Stimulated activated CD4-positive, alpha-beta T cell treated with anti-CD3 and anti-CD28 coated beads, Interleukin-12 subunit alpha, Interleukin-12 subunit beta, amount 100 ng/mL, for 24 hours (primary cell): ENCODE measurements around the gene PRR22.

ENCODE experiments used
- DNase-seq, 2 experiments: peaks; one replicate each; pipeline ENCODE4 v3.0.0-alpha.2; 2020; ENCODE audit warnings: low read depth in 2 of 2

The PRR22 gene

DNA sequence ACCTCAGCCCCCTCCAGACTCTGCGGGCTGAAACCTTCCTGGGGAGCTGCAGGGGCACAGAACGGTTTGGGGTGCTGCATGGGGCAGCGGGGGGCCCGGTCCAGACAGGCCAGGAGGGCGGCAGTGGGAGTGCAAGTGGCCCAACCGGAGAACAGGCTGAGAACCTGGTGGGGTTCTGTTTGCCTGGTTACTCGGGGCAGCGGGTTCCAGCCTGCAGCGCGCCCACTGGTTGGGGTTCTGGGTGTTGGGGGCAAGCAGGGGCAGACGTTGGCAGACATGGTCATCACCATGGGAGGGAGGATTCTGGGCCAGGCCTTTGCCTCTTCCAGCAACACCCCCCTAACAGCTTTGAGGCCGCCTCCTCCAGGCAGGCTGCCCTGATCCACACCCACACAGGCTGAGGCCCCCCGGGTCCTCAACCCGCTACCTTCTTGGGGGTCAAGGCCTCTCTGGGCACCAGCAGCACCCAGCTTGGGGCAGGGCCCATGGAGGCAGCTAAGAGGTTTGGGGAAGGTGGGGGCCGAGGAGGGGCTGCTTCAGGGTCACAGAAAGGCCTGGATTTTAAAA lies at the start of gene PRR22:
Gene PRR22 (minus strand): TSS at position 166 of the 567 bp plus-strand sequence. CDS start 86 bp downstream, at position 80.
- no peak for DNase-seq

DNA sequence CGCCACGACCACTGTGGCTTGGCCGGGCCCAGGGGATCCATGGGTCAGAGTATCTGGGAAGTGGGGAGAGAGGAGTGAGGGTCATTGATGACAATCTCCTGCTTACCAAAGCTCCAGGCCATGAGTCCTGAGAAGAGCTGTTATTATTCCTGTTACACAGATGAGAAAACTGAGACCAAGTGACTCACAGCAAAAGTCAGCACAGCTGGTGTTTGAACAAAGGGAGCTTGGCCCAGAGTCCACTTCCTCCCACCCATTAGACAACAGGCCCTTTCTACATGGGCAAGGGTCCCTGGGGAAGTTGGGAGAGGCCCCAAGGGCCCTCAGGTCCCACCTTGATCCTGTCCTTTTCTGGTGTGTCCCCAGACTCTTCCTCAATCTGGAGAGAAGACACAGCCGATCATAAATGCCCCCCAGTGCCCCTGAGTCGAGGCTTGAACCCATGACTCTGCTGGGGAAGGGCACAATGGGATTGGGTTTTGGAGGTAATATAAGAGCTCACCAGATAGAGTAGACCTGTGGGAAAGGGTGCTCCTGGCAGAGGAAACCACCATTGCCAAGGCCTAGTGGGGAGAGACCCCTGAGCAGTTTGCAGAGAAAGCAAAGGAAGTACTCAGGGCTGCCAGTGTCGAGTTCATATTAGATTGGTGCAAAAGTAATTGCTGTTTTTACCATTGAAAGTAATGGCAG lies 48.1 kb upstream of the PRR22 start:
- no peak for DNase-seq

DNA sequence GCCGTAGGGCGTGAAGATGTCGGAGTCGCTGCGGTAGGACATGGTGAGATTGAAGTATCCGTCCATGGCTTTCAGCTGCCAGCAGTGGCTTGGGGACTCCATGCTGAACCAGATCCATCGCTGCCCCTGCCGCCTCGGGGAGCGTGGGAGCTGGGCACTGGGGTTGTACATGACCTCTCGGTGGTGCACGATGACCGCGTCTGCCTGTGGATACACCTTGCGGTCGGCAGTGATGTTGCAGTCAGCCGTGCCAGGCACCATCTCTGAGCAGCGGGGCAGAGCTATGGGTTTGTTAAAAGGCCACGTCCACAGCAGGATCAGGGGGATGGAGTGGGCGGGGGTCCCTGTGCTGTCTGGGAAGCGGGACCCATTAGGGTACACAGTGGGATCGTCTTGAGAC lies 47.5 kb upstream of the PRR22 start:
- no peak for DNase-seq

DNA sequence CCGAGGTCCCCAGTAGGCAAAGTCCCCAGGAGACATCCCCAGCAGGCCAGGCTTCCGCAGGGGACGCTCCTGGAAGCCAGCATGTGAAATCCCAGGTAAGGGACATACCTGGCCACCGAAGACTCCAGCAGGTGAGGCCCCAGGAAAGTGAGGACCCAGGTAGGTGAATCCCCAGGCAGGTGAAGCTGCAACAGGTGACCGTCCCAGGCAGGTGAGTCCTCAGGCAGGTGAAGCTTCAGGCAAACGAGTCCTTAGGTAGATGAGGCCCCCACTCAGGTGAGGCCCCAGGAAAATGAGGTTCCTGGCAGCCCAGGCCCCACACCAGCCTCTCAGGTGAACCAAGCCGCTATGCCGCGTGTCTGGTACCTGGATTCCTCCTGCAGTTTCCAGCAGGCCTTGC lies 46.6 kb upstream of the PRR22 start:
- DNase-seq = no peak

DNA sequence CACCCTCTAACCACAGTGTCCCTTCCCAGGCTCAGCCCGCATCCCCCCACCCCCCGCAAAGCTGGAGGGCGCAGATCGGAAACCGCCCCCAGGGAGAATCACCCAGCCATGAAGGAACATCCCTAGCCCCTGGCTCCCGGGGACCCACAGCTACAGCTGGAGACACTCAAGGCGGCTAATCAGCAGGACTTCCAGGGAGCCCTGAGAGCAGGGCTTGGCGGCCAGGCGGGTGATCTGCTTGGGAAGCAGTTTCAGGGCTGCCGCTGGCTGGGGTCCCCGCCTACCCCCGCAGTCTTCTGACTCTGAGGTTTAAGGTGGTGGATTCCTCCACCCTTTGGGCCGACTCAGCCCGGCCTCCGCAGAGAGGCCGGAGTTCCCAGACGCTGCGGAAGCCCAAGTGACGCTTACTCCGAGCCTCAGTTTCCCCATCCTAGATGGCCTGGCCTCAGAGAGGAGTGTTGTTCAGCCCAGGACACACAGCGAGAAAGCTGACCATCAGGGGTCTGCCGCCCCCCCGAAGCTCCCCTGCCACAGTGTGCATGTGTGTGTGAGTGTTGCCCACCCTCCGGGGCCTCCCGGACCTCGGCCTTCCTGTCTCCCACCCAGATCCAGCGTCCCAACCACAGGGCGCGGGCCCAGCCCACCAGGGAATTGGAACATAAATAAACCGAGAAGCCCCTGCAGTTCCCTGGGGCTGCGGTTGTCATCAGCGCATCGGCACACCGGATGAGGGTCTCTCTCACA lies 45.2 kb upstream of the PRR22 start:
- no peak for DNase-seq

DNA sequence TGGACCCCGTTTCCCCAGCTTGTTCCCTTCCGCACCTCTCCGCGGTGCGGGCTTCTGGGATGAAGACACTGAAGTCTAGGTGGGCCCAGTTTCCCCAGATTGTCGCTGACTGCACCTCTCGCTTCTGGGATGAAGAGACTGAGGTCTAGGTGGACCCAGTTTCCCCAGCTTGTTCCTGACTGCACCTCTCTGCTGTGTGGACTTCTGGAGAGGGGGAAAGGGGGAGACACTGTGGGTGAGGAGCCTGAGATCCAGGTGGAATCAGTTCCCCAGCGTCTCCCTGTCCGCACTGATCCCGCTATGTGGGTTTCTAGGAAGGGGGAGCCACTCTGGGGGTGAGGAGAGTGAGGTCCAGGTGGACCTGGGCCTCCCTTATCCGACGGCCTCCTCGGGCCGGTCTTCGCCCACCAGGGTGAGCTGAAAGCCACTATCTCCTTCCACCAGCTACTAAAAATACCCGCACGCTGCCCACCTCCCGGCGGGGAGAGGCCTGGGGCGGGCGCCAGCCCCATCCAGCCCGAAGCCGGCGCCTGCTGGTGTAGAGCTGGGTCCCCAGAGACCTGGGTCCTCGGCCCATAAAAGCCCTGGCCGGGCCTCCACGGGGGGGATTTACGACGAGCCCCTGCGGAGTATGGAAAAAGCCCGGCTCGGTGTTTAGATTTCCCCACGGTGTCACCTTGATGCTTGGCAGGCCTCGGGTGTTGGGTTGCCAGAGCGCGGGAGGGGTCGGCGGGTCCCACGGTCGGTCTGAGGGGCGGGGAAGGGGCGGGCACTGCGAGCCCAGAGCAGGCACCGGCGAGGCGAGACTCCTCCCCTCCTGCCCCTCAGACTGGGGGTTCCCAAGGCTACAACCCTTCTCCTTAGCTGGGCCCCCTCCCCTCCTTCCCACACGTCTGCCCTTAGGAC lies 44.4 kb upstream of the PRR22 start:
- DNase-seq = no peak

DNA sequence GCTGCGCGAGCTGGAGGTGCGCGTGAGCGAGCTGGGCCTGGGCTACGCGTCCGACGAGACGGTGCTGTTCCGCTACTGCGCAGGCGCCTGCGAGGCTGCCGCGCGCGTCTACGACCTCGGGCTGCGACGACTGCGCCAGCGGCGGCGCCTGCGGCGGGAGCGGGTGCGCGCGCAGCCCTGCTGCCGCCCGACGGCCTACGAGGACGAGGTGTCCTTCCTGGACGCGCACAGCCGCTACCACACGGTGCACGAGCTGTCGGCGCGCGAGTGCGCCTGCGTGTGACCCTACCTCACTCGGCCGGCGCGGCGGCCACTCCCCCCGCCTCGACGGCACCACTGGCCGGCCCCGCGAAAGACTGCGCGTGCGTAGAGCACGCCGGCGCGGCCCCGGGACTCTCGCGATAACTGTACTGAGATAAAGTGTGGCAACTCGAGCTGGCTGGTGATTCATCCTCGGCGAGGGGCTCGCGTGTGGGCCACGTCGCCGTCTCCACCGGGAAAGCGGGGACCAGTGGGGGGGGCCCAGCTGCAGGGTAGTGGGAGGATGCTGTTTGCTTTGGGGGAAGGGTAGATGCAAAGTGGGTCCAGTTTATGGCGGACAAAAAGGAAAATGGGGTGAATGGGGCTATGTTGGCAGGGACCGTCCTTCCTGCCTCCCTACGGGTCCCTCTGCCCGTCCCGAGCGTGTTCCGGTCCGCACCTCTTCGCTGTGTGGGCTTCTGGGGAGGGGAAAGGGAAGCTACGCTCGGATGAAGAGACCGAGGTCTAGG lies 43.5 kb upstream of the PRR22 start:
- DNase-seq = peak; percentile 91 to 92

DNA sequence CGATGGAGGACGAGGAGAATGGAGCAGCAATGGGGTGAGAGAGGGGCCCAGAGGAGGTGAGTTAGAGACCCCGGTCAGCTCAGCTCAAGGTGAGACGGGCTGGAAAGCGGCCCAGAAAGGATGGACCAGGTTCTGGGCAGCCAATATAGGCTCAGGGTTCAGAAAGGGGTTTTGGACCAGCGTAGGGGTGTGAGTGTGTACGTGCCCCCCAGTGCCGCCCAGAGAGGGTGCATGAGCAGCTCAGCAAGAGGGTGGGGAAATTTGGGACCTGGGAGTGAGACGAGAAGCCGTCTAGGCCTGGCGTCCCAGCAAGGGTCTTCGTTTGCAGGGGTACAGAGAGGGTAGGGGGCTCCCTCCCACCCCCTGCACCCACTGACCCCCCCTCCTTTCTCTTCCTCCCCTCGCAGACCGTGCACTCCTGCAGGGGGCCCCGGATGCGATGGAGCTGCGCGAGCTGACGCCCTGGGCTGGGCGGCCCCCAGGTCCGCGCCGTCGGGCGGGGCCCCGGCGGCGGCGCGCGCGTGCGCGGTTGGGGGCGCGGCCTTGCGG lies 42.9 kb upstream of the PRR22 start:
- no peak for DNase-seq

DNA sequence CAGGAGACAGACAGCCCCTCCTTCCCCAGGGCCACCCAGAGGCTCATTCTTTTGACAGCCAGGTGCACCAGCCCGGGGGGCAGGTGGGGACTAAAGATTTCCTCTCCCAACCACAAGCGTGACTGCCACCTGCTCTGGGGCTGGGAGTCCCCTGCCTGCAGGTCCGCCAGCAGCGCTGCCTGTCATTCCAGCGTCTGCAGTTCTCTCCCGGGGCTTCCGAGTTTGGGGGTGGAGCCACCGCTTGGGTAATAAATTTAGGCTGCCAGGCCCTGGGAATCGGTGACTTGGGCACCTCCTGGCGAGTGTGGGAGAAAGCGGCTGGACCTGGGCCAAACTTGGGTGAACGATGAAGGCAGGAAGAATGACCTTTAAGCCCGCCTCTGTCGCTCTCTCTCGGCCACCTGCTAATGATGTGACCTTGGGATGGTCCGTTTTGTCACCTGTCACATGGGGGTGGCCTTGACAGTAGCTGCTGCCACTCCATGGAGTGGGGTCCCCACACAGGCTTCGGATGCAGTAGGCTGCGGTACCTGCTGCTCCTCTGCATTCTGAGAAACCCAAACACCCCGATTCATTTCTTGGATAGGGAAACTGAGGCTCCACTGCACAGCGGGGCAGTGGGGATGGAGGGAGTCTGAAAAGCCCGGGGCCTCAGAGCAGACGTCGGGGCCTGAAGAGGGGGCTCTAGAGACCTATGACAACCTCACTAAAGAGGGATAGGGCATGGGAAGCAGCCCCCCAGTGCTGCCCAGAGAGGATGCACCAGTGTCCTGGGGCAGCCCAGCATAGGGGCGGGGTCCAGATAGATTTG lies 42.2 kb upstream of the PRR22 start:
- DNase-seq = no peak

DNA sequence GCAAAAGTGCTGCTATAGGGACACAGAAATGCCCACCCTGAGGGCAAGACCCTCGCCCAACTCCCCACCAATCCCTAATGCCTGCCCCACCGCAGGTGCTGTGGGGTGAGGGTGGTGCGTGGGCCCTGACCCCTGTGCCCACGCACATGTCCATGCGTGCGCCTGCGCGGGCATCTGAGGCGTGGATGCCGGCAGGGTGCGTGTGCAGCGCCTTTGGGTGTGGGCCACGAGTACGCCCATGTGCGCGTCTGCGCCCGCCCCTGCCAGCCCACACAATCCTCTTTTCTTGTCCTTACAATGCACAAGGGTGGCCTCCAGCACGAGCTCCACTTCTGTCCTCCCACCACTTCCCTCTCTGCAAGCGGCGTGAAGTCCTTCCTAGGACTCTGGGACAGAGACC lies 40.6 kb upstream of the PRR22 start:
- DNase-seq = no peak

DNA sequence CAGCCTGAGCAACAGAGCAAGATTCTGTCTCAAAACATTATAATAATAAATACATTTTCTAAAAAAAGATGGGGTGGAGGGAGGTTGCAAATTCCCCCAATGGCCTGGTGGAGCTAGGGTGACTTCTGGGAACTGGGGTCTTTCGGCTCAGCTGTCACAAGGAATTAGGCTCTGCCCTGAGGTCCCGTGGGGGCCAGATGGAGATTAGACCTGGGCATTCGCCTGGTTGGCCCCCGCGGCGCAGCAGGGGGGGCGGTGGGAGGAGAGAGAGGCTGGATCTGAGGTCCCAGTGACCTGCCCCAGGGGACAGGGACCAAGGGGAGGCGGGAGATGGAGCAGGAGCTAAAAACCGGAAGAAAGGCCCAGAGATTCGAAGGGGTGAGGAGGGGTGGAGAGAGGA lies 40.2 kb upstream of the PRR22 start:
- no peak for DNase-seq

DNA sequence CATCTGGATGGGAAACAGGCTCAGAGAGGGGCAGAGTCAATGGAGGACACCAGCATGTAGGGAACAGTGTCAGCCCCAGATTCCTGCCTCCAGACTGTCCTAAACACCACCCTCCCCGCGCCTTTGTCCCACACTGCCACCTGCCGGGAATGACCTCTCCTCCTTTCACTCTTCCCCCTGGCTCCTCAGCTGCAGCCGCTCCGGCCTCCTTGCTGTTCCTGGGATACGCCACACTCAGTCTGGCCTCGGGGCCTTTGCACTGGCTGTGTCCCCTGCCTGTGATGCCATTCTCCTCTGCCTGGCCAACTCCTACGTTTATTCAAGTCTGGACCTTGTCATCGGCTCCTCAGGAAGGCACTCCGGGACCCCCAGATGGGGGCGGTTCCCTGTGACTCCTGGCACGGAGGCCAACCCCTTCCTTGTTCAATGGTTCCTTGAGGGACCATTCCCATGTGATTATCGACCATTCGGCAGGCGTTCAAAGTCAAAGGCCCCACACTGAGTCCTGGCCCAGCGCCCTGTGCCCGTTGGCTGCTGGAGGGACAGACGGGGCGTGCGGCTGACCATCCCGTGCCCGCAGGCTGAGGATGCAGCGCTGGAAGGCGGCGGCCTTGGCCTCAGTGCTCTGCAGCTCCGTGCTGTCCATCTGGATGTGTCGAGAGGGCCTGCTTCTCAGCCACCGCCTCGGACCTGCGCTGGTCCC lies 39.2 kb upstream of the PRR22 start:
- no peak for DNase-seq

DNA sequence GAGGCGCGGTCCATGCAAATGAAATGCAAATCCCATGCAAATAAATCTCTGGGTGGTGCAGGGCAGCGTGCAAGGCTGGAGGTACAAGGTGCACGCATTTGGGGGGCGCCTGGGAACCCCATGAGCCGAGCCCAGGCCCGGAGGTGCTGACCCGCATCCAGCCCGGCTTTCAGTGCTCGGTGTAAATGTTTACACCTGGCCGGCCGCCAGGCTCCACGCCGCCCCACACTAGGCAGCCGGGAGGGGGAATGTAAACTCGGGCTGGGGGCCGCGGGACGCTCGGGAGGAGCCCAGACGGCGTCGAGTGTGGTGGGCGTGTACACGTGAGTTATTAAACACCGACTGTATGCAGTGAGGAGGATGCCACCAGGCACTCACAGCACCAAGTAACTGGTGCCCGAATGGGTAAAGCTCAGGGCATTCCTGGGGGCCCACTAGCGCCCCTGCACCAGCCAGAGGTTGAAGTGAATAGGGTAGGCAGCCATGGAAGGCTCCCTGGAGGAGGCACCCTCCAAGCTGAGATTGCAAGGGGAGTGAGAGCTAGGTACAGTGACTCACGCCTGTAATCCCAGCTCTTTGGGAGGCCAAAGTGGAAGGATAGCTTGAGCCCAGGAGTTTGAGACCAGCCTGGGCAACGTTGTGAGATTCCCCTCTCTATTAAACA lies 37.8 kb upstream of the PRR22 start:
- no peak for DNase-seq

DNA sequence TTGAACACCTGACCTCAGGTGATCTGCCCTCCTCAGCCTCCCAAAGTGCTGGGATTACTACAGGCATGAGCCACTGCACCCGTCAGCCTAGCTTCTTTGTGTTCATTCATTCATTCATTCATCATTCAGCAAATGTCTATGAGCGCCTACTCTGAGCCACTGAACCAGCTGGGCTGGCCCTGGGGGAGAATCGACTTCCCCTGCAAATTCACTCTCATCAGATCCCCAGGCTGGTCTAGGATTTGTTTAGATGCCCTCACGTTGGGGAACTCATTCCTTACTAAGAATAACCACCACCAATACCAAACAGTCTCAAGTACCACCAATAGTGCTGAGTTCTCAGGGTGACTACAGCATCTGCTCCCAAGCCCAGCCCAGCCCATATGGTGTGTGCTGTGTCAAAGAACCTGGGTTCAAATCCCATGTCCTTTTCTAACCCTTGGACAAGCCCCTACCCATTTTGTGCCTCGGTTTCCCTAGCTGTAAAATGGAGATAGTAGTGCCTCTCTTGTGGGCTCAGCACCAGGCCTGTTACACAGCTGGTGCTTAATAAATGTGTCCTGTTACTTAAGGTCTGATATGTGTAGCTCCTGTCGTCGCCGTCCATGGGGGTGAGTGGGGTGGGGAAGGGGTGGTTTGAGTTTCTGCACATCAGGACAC lies 37.1 kb upstream of the PRR22 start:
- DNase-seq = no peak

DNA sequence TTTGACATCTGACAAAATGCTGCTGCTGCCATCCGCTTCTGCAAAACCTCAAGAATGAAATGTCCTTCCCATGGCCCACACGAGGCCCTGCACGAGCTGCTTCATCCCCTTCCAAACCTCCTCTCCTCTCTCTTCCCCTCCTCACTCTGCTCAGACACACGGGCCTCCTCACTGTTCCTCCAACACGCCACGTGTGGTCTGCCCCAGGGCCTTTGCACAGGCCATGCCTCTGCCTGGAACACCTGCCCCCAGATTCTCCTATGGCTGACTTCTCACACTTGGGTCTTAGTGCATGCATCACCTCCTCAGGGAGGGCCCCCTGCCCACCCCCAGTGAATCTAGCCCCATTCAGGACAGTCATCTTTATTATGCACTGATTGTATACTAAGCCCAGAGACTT lies 36.2 kb upstream of the PRR22 start:
- DNase-seq = no peak

DNA sequence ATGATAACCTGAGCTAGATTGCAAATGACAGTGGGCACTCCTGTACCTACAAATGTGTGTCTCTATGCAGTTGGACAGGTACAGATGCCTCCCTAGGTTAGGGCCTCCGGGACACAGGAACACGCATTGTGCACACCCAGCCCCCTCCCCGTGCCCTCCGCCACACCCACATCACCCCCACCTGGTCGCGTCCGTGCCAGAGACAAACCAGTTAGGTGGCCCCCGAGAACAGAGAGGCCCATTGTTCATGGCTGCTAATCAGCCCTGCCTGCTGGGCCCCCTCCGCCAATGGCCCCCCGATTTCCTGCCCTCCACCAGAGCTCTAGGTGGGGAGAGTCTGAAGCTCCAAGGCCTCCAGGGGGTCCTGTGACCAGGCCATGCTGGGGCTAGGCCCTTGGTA lies 34.0 kb upstream of the PRR22 start:
- no peak for DNase-seq

DNA sequence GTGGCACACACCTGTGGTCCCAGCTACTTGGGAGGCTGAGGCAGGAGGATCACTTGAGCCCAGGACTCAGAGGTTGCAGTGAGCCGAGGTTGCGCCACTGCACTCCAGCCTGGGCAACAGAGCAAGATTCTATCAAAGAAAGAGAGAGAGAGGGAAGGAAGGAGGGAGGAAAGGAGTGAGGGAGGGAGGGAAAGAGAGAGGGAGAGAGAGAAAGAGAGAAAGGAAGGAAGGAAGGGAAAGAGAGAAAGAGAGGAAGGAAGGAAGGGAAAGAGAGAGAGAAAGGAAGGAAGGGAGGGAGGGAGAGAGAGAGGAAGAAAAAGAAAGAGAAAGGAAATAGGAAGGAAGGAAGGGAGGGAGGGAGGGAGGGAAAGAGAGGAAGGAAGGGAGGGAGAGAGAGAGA lies 32.7 kb upstream of the PRR22 start:
- no peak for DNase-seq

DNA sequence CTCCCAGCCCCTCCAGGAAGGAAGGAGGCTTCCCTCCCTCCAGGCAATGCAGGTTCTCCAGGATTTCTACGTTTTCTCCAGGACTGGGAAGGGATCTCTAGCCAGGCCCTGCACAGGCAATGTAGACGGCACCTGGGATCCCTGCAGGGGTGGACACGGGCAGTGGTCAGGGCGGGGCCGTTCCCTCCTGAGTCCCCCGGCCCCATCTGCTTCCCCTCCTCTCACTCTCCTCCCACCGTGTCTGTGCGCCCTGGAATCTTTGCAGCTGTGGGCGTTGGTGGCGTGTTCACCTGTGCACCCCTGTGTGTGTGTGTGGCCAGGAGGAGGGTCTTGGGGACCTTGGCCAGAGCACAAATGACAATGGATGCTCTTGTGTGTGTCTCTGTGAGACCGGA lies 30.3 kb upstream of the PRR22 start:
- no peak for DNase-seq
